Left renal cortex interstitium (tissue), 4 donors: Measurements from ENCODE around the gene SLC6A2. TPM values are rescaled to one million over a fixed set of nuclear protein-coding genes. Genes with fewer than 3 reads are reported as not detected.

Experiments used
- DNase-seq, 4 donors: peaks; one replicate each; pipeline ENCODE4 v3.0.0-alpha.2; 2013; ENCODE audit warnings: low read depth in 4 of 4, low spot score in 2 of 4, missing footprints in 1 of 4
- polyA plus RNA-seq, 4 donors: library from polyadenylated mRNA; unstranded; fragments of 120-200 nt; gene quantifications; one replicate each; pipeline ENCODE4 v1.2.1, GENCODE V29; 2013; ENCODE audit not compliant: insufficient read length in 4 of 4

SLC6A2 gene
- polyA plus RNA-seq, 4 donors, result 0.10 to 0.48 (median 0.16) TPM

- DNase-seq, result no peak
Observed at GRCh38 chr16:55668340-55669281, 12.8 kb downstream of the SLC6A2 start.

- no peak for DNase-seq
Observed at GRCh38 chr16:55671206-55671973, 15.6 kb downstream of the SLC6A2 start.

- DNase-seq, result no peak
Observed at GRCh38 chr16:55671974-55672280, 16.1 kb downstream of the SLC6A2 start.

GRCh38 chr16:55672471-55672870 lies 16.7 kb downstream of the SLC6A2 start:
- no peak for DNase-seq

GRCh38 chr16:55678161-55678821 lies 22.5 kb downstream of the SLC6A2 start:
- DNase-seq, result no peak

- no peak for DNase-seq
Observed at GRCh38 chr16:55682086-55682485, 26.3 kb downstream of the SLC6A2 start.

GRCh38 chr16:55685973-55686372 lies 30.2 kb downstream of the SLC6A2 start:
- no peak for DNase-seq

- no peak for DNase-seq
Observed at GRCh38 chr16:55686671-55687070, 30.9 kb downstream of the SLC6A2 start.

GRCh38 chr16:55687802-55688201 lies 32.0 kb downstream of the SLC6A2 start:
- DNase-seq, result no peak

- no peak for DNase-seq
Observed at GRCh38 chr16:55690841-55691240, 35.1 kb downstream of the SLC6A2 start.

GRCh38 chr16:55691771-55692170 lies 36.0 kb downstream of the SLC6A2 start:
- DNase-seq, result no peak

- DNase-seq, result no peak
Observed at GRCh38 chr16:55695595-55695994, 39.8 kb downstream of the SLC6A2 start.

GRCh38 chr16:55697867-55698266 lies 42.1 kb downstream of the SLC6A2 start:
- DNase-seq, result no peak

- no peak for DNase-seq
Observed at GRCh38 chr16:55698331-55698730, 42.5 kb downstream of the SLC6A2 start.

- no peak for DNase-seq
Observed at GRCh38 chr16:55698946-55699345, 43.2 kb downstream of the SLC6A2 start.

- DNase-seq, result no peak
Observed at GRCh38 chr16:55699616-55700015, 43.8 kb downstream of the SLC6A2 start.

- DNase-seq, result no peak
Observed at GRCh38 chr16:55700067-55700466, 44.3 kb downstream of the SLC6A2 start.

- no peak for DNase-seq
Observed at GRCh38 chr16:55700961-55701360, 45.2 kb downstream of the SLC6A2 start.

- peak in 2 of 4 donors; percentile 26 to 31 for DNase-seq
Observed at GRCh38 chr16:55701442-55702319, 45.9 kb downstream of the SLC6A2 start.
